Right renal cortex interstitium (tissue), 3 donors: ENCODE measurements around the gene GPR137C. TPM values are rescaled to one million over a fixed set of nuclear protein-coding genes. Genes with fewer than 3 reads are reported as not detected.

Experiments used
- DNase-seq, 3 donors: peaks; one replicate each; pipeline ENCODE4 v3.0.0-alpha.2; 2013; ENCODE audit warnings: low read depth in 3 of 3, low spot score in 2 of 3
- polyA plus RNA-seq, 3 donors: library from polyadenylated mRNA; unstranded; fragments of 120-200 nt; gene quantifications; one replicate each; pipeline ENCODE4 v1.2.1, GENCODE V29; 2013; ENCODE audit not compliant: insufficient read length in 3 of 3

The GPR137C gene, protein sequence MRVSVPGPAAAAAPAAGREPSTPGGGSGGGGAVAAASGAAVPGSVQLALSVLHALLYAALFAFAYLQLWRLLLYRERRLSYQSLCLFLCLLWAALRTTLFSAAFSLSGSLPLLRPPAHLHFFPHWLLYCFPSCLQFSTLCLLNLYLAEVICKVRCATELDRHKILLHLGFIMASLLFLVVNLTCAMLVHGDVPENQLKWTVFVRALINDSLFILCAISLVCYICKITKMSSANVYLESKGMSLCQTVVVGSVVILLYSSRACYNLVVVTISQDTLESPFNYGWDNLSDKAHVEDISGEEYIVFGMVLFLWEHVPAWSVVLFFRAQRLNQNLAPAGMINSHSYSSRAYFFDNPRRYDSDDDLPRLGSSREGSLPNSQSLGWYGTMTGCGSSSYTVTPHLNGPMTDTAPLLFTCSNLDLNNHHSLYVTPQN
- 1 to 10 TPM; 6.6 to 7.0 (median 6.9) TPM for polyA plus RNA-seq

DNA sequence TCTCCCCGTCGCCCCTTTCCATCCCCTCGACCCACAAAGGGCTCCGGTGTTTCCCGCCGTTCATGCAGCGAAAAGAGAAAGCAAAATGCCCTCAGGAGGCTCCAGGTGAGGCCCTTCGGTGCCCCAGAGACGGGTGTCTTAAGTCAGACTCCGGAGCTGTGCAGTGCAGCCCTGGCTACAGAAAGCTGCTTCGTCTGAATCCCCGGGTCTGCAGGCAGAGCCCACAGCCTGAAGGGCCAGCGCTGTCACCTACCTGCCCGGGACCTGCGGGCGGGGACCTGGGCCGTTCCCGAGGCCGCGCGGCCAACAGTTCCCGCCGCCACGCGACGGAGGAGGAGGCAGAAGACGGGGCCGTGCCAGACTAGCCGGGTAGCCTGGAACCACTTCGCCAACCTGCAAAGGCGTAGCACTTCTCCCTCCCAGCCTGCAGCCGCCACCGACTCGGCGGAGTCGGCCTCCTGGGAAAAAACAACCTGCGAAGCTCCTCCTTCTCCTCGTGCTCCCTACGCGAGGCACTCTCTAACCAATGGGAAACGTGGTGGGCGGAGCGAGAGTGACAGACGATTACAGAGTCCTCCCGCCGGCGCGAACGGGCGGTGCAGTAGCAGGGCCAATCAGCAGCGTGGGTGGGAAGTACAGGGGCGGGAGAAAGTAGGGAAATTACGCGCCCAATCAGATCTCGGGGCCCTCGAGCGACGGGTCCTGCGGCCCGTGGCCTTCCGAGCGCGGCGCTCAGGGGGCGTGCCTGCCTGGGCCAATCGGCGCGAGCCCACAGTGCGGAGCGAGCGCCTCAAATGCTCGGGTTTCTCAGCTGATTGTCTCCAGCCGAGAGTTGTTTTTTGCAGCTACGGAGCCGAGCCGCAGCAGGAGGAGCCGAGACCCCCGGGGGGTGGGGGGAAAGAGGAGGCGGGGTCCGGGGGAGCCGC is at the start of gene GPR137C, which contains the start of gene TXNDC16:
Gene GPR137C, plus strand, starts transcription at position 774 of the 926 bp plus-strand sequence. CDS start 312 bp downstream, outside the sequence.
Gene TXNDC16, minus strand, starts transcription at position 443 of the 926 bp plus-strand sequence. CDS start 8,948 bp downstream, outside the sequence.
- peak; percentile 98 to 99 (median 99) for DNase-seq

DNA sequence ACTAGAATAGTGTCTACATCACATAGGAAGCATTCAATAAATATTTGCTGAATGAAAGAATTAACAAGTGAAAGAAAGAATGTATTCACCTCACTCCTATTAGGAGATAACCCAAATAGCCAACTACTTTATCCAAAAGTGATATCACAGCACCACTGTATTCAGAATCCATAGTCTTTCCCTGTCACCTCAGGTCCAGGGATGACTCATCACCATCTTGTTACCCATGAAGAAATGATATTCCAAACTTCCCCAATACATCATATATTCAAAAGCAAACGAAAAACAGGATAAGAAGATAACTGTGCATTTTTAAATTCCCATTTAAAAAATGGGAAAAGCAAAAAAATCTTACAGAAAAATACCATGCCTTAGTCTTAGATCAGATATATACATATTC is 39.4 kb upstream of the GPR137C start:
- no peak for DNase-seq

DNA sequence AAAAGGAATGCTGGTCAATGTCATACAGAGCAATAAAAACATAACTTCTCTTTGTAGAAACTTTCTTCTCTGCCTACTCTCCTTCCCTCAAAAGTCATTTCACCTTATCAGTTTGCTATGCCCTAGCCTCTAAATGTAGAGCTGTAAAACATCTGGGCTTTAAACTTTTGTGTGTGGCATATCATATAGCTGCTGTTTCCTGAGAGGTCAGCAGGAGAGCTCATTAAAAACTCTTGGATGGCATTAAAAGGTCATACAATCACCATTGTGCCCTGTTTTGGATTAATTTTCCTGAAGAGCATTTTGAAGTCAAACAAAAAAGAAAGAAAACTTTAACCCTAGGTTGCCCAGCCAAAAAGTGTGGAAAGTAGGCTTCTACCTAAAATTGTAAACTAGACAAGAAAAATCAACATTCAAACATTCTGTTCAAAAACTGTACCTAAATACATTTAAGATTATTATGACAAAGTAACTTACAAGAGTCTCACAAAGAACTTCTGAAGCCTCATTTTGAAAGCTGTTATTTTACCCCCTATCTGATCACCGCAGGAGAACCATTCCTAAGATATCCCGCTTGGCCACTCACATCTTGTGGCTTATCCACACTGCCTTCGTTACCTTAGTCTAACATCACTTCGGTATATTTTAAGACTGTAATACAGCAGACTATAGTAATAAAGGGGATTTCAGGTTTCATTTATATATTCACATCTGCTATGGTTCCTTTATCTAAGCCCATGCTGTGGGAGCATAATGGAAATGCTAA is 38.4 kb upstream of the GPR137C start:
- no peak for DNase-seq

DNA sequence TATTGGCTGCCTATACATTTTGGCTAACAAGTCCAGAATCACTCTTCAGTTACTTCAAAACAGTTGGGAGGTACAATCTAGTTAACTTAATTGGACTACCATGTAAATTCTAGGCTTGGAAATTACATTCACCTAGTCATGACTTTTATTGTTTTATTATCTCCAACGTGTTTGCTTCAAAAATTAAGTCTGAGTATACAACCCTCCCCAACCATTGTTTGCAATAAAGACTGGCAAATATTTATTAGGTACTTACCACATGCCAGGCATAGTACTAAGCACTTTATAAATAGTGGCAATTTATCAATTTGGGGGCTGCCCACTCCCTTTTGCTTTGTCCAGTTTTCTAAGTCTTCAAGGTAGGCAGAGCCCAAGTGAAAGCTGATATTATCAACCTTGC is 30.6 kb upstream of the GPR137C start:
- DNase-seq, result no peak

DNA sequence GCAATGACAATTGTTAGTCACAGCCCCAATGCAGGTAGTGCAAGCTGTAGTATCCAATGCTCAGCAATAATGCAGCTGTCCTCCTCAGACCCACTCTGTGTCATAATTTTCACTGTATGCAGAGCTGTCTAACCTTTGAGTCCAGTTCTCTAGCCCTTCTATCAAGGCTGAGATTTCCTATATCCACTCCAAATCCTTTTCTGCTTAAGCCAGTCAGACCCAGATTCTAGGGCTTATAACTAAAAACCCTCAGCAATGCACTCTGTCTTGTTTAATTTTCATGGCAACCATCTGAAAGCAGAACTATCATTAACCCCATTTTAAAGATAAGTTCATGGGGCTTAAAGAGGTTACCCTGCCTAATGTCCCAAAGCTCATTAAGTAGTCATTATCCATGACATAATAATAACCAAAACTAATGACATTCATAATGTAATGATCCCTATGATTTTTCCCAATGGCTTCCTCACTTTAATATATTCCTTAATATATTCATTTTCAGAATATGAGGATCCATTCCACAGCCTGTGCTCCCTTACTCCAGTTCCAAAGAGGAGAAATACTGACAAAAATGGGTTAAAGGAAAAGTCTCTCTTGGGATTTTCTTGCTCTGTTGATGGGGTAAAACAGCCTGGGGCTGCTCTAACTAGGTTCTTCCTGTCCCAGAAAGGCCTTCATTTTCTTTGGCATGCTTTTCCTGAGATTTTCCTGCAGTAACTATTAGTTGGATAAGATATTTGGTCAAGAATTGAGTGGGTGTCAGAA is 29.9 kb upstream of the GPR137C start:
- DNase-seq, result no peak

DNA sequence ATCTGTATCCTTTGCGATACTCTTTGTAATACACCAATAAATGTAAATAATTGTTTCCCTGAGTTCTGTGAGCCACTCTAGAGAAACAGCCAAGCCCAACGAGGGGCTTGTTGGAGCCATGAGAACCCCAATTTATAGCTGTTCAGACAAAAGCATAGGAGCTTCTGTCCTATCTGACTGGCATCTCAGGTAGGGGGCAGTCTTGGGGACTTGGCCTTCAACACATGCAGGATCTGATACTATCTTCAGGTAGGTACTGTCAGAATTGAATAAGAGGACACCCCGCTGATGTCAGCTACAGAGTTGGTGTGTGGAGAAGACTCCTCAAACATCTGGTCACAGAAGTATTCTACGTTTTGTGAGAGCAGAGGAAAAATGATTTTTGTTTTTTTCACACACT is 25.6 kb upstream of the GPR137C start:
- DNase-seq, result no peak

DNA sequence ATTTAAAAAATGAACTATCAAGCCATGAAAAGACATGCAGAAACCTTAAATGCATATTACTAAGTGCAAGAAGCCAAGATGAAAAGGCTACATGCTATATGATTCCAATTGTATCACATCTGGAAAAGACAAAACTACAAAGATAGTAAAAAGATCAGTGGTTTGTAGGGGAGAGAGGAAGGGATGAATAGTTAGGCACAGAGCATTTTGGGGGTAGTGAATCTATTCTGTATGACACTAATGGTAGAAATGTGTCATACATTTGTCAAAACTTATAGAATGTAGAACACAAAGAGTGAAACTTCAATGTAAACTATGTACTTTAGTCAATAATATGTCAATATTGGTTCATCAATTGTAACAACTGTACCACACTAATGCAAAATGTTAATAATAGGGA is 21.2 kb upstream of the GPR137C start:
- no peak for DNase-seq

DNA sequence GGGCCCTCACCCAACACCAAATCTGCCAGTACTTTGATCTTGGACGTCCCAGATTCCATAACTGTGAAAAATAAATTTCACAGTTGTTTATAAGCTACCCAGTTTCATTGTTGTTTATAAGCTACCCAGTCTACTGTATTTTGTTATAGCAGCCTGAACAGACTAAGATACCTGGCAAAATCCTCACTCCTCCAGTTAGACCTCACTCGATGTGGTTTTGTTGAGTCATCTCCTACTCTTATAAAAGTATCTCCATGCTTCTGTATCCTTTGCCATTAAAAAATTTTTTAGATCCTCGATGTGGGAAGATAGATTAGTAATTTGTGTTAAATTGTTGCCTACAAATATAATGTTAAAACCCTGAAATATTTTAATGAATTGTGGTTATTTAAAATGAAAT is 16.4 kb upstream of the GPR137C start:
- no peak for DNase-seq

DNA sequence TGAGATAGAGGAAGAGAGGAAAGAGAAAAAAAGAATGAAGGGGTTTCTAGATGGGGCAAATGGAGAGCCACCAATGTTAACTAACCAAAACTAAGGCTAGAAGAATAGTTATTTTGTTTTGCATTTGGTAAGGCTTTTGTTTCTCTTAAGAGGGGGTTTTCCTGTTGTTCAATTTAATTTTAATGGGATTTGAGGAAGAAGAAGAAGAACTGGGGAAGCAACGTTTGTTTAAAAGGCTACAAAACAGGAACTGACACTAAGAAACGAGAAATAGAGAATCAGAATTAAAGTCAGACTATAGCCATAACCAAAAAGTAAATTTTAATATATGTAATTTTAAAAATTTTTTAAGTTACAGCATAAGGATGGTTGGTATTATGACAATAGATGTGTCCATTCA is 14.0 kb upstream of the GPR137C start:
- no peak for DNase-seq

DNA sequence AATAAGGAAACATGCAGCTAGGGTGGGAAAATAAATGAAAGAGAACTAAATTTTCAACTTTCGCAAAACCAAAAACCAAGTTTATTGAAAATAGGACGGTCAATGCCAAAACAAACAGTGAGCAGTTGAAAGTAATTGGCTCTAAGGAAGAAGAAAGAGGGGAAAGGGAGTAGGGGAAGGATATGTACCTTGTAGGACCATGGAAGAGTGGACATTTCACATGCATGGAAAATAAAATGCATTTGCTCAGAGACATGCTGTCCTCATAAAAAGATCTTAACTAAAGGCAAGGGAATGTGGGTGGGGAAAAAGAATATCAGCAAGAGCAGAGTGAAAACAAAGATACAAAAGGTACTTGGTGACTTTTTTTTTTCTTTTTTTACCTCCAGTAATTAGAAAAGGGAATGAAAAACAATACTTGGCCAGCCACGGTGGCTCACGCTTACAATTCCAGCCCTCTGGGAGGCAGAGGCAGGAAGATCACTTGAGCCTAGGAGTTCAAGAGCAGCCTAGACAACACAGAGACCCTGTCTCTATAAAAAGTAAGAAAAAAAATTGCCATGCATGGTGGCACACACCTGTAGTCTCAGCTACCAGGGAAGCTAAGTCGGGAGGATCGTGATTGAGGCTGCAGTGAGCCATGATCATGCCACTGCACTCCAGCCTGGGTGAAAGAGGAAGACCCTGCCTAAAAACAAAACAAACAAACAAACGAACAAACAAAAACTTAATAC is 6.9 kb upstream of the GPR137C start:
- DNase-seq, result no peak

DNA sequence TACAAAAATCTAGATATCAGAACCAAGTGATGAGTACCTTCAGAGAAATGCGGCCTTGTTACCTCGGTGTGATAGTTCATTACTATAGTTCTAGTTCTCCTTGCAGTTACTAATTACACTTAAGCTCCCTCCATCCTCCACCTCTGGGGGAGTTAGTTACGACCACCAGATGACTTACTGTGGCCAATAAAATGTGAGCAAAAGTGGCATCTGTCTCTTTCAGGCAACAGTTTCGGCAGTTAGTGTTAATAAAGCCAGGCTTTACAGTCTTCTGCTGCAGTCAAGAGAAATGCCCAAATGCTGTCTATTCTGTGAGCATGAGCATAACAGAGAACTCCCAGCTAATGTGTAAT is 6.3 kb upstream of the GPR137C start:
- no peak for DNase-seq

DNA sequence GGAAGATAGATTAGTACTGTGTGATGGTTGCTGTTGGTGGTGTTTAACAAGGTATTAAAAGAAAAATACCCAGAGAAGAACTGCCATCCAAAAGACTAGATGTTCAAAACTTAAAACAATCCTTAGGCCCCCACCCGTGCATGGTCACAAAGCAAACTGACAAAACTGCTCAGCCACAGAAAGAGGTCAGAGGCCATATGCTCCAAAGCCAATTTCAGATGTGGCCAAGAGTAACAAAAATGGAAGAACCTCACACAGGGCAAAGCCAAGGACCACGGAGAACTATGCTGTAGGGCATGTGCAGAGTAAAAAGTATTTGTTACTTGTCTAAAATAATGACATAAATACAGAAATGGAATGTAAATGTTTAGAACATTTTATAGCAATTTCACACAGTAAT is 5.6 kb upstream of the GPR137C start:
- no peak for DNase-seq

DNA sequence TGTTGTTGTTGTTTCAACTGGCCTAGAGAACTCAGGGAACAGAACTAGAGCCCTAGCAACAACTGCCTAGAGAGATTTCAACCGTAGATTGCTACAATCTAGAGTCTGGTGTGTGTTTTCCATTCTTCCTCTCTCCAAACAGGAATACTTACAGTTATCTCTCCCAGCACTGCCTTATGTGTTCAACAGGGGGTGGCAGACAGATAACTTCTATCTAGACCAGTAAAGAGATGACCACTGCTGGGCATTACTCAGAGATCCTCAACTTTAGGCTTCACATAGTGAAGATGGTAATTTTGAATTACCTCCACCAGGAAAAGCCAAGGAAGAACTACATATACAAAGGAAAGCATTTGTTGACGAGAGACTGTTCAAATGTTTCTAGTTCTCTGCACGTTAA is 5.1 kb upstream of the GPR137C start:
- no peak for DNase-seq

DNA sequence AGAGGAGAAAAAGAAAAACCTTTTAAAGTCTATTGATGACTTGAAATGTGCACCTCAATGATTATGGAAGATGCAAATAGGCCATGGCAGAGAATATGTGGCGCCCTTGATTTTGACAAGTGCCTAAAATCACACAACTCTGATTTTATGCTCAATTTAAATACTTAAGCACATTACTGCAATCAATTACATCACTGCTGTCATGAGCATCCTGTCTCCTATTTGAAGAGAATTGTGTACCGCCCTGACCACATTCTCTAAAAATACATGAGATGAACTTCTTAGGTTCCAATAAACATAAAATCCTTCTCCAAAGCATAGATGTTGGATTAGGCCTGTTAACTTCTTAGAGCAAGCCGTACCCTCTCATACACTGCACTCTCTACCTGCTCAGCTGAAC is 2.0 kb upstream of the GPR137C start:
- no peak for DNase-seq

DNA sequence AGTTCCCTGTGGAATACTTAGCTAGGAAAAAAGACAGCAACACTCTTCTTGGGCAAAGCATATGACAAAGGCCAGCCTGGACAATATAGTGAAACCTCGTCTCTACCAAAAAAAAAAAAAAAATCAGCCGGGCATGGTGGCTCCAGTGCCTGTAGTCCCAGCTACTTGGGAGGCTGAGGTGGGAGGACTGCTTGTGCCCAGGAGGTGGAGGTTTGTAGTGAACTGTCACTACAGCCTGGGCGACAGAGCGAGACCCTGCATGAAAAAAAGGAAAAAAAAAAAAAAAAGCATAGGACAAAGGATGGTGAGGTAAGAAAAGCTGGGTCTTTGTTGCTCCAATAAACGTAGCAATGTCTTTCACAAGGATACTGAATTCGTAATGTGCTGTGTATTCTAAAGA is 1.4 kb upstream of the GPR137C start:
- DNase-seq, result no peak

DNA sequence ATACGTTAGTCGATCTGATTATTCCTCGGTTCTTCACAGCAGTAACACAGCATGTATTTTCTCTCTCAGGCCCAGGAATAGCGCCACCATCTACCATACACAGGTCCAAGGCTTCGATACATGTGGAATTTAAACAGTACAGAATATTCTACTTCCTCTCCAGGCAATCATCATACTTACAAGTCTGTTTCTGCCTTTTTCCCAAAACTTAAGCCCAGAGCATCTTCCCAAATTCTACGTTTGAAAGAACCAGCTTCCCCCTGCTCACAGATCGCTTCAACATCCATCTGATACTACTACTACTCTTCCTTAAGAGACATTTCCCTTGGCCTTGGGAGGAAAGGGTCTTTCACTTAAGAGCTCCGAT is 957 bp upstream of the GPR137C start:
- DNase-seq, result peak; percentile 32 to 43 (median 35)

DNA sequence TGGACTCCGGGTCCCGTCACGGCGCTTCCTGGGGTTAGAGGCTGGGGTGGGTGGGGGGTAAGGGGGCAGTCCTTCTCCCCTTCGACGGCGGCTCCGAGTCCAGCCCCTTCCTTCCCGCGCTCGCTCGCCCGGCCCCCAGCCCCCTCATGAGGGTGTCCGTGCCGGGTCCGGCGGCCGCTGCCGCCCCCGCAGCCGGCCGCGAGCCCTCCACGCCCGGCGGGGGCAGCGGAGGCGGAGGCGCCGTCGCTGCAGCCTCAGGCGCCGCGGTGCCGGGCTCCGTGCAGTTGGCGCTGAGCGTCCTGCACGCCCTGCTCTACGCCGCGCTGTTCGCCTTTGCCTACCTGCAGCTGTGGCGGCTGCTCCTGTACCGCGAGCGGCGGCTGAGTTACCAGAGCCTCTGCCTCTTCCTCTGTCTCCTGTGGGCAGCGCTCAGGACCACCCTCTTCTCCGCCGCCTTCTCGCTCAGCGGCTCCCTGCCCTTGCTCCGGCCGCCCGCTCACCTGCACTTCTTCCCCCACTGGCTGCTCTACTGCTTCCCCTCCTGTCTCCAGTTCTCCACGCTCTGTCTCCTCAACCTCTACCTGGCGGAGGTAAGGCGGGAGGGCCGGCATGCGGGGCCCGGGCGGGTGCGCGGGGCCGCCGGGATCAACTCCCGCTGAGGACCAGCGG is 500 bp downstream of the GPR137C start:
- peak in 2 of 3 donors; percentile 18 to 21 for DNase-seq

DNA sequence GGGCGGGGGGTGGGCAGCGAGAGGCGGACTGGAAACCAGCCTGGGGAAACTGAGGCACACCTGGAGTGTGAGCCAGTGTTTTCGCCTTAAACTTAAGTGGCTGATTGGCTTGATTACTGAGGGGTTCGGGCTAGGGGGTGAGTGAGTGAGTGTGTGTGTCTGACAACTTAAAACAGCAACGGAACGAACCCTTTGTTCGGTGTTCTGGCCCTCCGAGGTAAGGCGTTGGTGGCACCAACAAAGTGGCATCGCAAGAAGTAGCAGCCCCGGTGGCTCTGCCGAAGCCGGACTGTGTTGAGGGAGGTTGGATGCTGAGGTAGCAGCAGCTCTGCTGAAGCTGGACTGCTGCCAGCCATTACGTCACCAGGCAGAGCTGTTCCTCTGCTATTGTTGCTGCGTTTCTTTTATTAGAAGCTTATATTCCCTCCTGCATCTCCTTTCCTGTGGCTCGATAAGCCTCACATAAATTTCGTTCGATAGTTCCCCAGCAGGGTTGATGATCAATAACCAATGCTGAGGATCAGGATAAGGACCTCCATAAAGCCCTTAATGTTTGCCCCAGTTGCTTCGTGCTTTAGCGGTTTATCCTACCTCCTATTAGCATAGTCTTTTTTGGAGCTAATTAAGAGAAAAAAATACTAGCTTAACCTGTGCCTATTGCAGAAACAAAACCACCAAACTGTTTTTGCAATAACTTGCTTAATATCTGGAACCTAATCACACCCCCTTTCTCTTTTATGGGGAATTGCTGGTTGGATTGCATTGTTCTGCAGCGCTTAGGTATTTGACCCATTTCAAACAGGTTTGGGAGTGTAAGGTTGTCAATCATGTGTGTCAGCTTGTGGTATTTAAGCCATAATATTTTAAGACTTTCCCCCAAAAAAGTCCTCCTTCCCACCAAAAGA is 1.3 kb downstream of the GPR137C start:
- DNase-seq, result peak; percentile 85 to 88 (median 85)
